Activated T-helper 1 cell treated with anti-CD3 and anti-CD28 coated beads, Interleukin-12 subunit alpha, Interleukin-12 subunit beta, Interleukin-2, Interleukin-4 antibody, amounts not matched to agents 30 ng/mL and 10 ng/mL and 1 ng/mL, durations not matched to agents 14 hours and 24 hours and 36 hours (primary cell): ENCODE results near the gene IQCH. TPM values are rescaled to one million over a fixed set of nuclear protein-coding genes. Genes with fewer than 3 reads are reported as not detected.

Source experiments
- DNase-seq: peaks from one replicate; pipeline ENCODE4 v3.0.0; 2021; ENCODE audit warnings: low spot score
- H3K27ac Mint-ChIP-seq: one replicate; pipeline ENCODE4 v1.8.0; 2021; ENCODE audit warnings: mild to moderate bottlenecking, mixed read lengths
- H3K27me3 Mint-ChIP-seq: one replicate; pipeline ENCODE4 v1.8.0; 2022; ENCODE audit warnings: mild to moderate bottlenecking, moderate library complexity, mixed read lengths; ENCODE audit not compliant: insufficient read depth
- H3K36me3 Mint-ChIP-seq: one replicate; pipeline ENCODE4 v1.8.0; 2021; ENCODE audit warnings: low read depth, mixed read lengths
- H3K4me1 Mint-ChIP-seq: one replicate; pipeline ENCODE4 v1.8.0; 2021; ENCODE audit warnings: low read depth, mixed read lengths
- H3K4me3 Mint-ChIP-seq: one replicate; pipeline ENCODE4 v1.8.0; 2021; ENCODE audit warnings: mild to moderate bottlenecking, moderate library complexity, mixed read lengths
- H3K9me3 Mint-ChIP-seq: one replicate; pipeline ENCODE4 v1.8.0; 2021; ENCODE audit warnings: mixed read lengths
- intact Hi-C: fragments of 100-400 bp; cut with micrococcal nuclease; formaldehyde crosslinking; loops from one replicate; pipeline ENCODE4 v1.15.1; 2024
- total RNA-seq: library from RNA; stranded (reverse); gene quantifications from 2 replicates; pipeline ENCODE4 v1.2.3, GENCODE V29; 2022

The IQCH gene
- total RNA-seq, 1 donor from 2014 or later = 1.2 TPM

DNA sequence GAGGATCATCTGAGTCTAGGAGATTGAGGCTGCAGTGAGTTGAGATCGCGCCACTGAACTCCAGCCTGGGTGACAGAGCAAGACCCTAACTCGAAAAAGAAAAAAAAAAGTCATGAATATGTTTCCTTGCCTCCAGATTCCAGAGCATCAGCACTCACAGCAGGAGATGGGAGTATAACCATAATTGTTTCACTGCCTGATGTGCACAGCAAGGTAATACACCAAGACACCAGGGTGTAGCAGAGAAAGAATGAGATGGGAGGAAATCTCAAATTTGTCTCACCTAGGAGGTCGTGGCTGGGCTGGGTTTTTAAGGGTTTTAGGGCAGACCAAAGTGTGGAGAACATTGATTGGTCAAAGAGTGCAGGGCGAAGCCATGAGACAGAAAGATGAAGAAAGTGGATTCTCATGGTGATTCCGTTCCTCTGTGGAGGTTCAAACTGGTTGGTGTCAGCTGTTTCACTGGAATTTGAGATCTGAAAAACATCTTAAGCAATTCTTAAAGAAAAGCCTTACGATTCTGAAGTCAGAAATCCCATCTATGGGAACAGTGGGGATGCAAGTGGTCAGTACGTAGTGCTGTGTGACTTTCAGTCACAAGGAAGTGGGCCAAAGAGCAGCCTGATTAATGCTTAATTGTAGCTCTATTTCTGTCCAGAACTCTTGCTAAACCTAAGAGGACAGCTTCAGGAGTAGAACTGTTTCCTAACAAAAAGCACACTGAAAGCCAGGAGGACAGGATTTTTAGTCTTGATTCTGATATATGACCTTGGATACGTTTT lies 258.5 kb downstream of the IQCH start:
- Mint-ChIP-seq H3K9me3 (no peaks in the 10 kb centered on the region), H3K27me3 (peaks cover 2% of the 10 kb centered on the region), H3K36me3 (peaks cover 2% of the 10 kb centered on the region), H3K27ac (no peak overlapping the region), H3K4me1 (peaks cover 5% of the 10 kb centered on the region), H3K4me3 (no peak overlapping the region)
- no peak for DNase-seq
- intact Hi-C loops = no loop called here

GRCh38 chr15:67515090-67515489 lies 260.5 kb downstream of the IQCH start:
- no peak for DNase-seq
- Mint-ChIP-seq H3K9me3 (no peaks in the 10 kb centered on the region), H3K27ac (peak overlapping the region; percentile 55), H3K27me3 (no peaks in the 10 kb centered on the region), H3K4me3 (no peak overlapping the region), H3K4me1 (peaks cover 5% of the 10 kb centered on the region), H3K36me3 (peaks cover 2% of the 10 kb centered on the region)
- intact Hi-C loops = no loop called here

DNA sequence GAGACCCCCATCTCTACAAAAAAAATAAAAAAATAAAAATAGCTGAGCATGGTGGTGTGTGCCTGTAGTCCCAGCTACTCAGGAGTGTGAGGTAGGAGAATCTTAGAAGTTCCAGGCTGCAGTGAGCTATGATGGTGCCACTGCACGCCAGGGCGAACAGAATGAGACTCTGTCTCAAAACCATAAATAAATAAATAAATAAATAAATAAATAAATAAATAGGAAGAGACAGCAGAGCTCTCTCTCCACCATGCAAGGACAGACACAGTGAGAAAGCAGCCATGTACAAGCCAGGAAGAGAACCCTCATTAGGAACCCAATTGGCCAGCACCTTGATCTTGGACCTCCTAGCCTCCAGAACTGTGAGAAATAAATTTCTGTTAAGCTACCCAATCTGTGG lies 261.0 kb downstream of the IQCH start:
- no peak for DNase-seq
- intact Hi-C loops = no loop called here
- H3K36me3 Mint-ChIP-seq = peaks cover 2% of the 10 kb centered on the region
- H3K27me3 Mint-ChIP-seq = no peaks in the 10 kb centered on the region
- H3K4me1 Mint-ChIP-seq = peaks cover 5% of the 10 kb centered on the region
- H3K9me3 Mint-ChIP-seq = no peaks in the 10 kb centered on the region
- H3K27ac Mint-ChIP-seq = no peak overlapping the region
- no peak overlapping the region for H3K4me3 Mint-ChIP-seq

- Mint-ChIP-seq H3K27me3 (no peaks in the 10 kb centered on the region), H3K9me3 (no peaks in the 10 kb centered on the region), H3K27ac (peak overlapping the region; percentile 81), H3K4me3 (peak overlapping the region; percentile 84), H3K4me1 (peaks cover 25% of the 10 kb centered on the region), H3K36me3 (peaks cover 5% of the 10 kb centered on the region)
- intact Hi-C loops = loop anchor here (1.0 to 10.0 kb wide), 7 partner anchors 21 to 534 kb away; partner anchors contain the start of genes AAGAB, IQCH, PIAS1 and RNU6-1
- no peak for DNase-seq
Observed at GRCh38 chr15:67520321-67521028, 265.9 kb downstream of the IQCH start.

GRCh38 chr15:67521029-67521782 lies 266.6 kb downstream of the IQCH start, which contains the start of gene C15orf61:
C15orf61 (plus strand) TSS chr15:67521131; CDS start chr15:67521249, 118 bp downstream.
- H3K4me1 Mint-ChIP-seq = peaks cover 25% of the 10 kb centered on the region
- peak; percentile 84 for DNase-seq
- H3K9me3 Mint-ChIP-seq = no peaks in the 10 kb centered on the region
- H3K27me3 Mint-ChIP-seq = no peaks in the 10 kb centered on the region
- intact Hi-C loops = loop anchor here (1.0 to 10.0 kb wide), 7 partner anchors 20 to 534 kb away; partner anchors contain the start of genes AAGAB, IQCH, PIAS1 and RNU6-1
- peaks cover 5% of the 10 kb centered on the region for H3K36me3 Mint-ChIP-seq
- peak within 1 kb of the TSS; percentile 98 for H3K27ac Mint-ChIP-seq
- peak within 1 kb of the TSS; percentile 95 for H3K4me3 Mint-ChIP-seq

DNA sequence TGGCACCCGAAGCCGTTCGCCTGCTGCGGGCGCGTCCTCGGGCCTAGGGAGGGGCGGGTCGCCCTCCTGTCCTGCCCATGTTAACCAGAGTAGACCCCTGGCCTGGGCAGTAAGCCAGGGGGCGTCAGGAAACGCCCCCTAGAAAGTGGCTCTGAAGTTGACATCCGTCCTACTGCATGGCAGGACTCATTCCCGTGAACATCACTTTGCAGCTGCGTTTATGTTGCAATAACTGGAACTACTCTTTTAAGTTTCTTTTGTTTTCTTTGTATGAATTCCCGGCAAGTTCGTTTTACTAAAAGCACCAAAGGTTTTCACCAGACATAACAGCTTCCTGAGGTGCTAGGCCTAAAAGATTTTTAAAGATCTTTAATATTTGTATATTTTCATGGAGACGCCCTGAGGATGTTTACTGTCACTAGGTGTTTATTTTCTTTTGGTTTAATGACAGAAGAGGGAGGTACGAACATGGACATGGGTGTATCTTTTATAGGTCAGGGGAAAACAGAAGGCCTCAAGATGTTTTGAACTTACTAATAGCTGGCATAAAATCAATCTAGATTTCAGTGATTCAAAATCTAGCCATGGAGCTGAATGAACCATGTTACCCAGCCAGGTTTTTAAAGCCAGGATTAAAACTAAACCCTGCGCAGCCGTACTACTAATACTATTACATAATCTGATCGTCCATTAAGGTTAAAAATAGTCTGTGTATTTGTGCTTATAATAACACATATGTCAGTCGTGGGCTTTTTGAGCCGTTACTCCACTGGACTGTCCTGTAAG lies 267.4 kb downstream of the IQCH start:
- DNase-seq = no peak
- Mint-ChIP-seq H3K4me1 (peaks cover 25% of the 10 kb centered on the region), H3K27ac (peak overlapping the region; percentile 98), H3K27me3 (no peaks in the 10 kb centered on the region), H3K9me3 (no peaks in the 10 kb centered on the region), H3K4me3 (peak overlapping the region; percentile 95), H3K36me3 (peaks cover 5% of the 10 kb centered on the region)
- intact Hi-C loops = loop anchor here (1.0 to 10.0 kb wide), 8 partner anchors 19 to 533 kb away; partner anchors contain the start of genes AAGAB, IQCH, PIAS1 and RNU6-1

- Mint-ChIP-seq H3K4me1 (peaks cover 25% of the 10 kb centered on the region), H3K9me3 (no peaks in the 10 kb centered on the region), H3K36me3 (peaks cover 5% of the 10 kb centered on the region), H3K27me3 (no peaks in the 10 kb centered on the region), H3K4me3 (no peak overlapping the region), H3K27ac (no peak overlapping the region)
- intact Hi-C loops = loop anchor here (2.0 to 10.0 kb wide), 6 partner anchors 66 to 531 kb away; partner anchors contain the start of genes AAGAB, IQCH and PIAS1
- no peak for DNase-seq
Observed at GRCh38 chr15:67523330-67523729, 268.7 kb downstream of the IQCH start.

DNA sequence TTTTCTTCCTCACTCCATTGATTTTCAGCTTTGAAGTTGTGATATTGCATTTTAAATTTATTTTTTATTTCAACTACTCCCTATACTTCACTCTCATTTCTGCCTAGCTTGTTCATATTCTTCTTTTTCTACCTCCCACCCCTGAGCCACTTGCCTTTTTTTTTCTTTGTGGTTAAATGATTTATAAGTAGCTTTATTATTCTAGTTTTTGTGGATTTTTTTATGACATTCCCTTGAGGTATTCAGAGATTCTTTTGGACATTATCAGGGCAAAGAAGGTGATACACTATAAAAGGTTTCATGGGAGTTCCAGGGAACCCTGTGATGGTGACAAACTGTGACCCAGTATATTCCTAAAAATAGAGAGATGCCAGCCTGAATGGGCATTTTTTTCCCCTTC lies 269.6 kb downstream of the IQCH start:
- Mint-ChIP-seq H3K4me1 (peaks cover 25% of the 10 kb centered on the region), H3K9me3 (no peaks in the 10 kb centered on the region), H3K4me3 (peak overlapping the region; percentile 45), H3K27ac (no peak overlapping the region), H3K27me3 (no peaks in the 10 kb centered on the region), H3K36me3 (peaks cover 5% of the 10 kb centered on the region)
- DNase-seq = no peak
- intact Hi-C loops = loop anchor here (5.0 to 10.0 kb wide), 5 partner anchors 67 to 531 kb away; partner anchors contain the start of genes AAGAB, IQCH and PIAS1

DNA sequence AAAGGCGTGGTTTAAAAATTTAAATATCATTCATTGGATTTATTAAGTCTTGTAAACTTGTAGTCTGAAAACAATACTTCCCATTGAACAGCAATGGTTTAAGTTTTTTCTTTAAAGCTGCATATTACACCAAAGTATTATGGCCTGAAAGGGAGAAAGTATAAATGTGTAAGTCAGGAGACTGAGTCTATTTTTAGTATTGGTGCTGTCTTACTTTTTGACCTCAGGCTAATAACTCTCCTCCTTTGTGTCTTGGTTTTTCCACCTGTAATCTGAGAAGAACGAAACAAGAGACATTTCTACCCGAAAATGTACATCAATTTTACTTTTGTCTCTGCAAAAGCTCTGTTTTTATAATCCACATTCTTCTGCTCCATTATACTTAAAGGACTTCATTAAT lies 273.9 kb downstream of the IQCH start:
- DNase-seq = no peak
- H3K4me3 Mint-ChIP-seq = no peak overlapping the region
- peaks cover 8% of the 10 kb centered on the region for H3K27me3 Mint-ChIP-seq
- H3K27ac Mint-ChIP-seq = no peak overlapping the region
- no peaks in the 10 kb centered on the region for H3K9me3 Mint-ChIP-seq
- intact Hi-C loops = loop anchor here (10.0 kb wide), 2 partner anchors 274 to 526 kb away; partner anchors contain the start of genes AAGAB, IQCH and PIAS1
- peaks cover 6% of the 10 kb centered on the region for H3K4me1 Mint-ChIP-seq
- H3K36me3 Mint-ChIP-seq = peaks cover 3% of the 10 kb centered on the region

DNA sequence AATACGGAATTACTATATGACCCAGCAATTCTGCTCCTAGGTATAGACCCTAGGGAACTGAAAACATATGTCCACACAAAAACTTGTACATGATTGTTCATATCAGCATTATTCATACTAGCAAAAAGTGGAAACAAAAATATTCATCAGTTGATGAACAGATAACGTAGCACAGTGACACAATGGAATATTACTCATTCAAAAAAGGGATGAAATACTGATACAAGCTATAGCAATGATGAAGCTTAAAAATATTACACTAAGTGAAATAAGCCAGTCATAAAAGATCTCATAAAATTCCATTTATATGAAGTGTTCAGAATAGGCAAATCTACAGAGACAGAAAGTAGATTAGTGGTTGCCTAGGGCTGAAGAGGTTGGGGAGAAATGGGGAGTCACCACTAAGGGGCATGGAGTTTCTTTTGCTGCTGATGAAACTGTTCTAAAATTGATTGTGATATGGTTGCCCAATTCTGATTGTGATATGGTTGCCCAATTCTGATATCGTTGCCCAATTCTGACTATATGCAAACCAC lies 276.9 kb downstream of the IQCH start:
- peaks cover 8% of the 10 kb centered on the region for H3K27me3 Mint-ChIP-seq
- DNase-seq = no peak

GRCh38 chr15:67533873-67534272 lies 279.3 kb downstream of the IQCH start:
- Mint-ChIP-seq H3K36me3 (no peaks in the 10 kb centered on the region), H3K4me1 (peaks cover 8% of the 10 kb centered on the region), H3K9me3 (no peaks in the 10 kb centered on the region), H3K27ac (no peak overlapping the region), H3K4me3 (no peak overlapping the region), H3K27me3 (peaks cover 8% of the 10 kb centered on the region)
- intact Hi-C loops = no loop called here
- DNase-seq = no peak

More for the DNA sequence above, 276.9 kb downstream of the IQCH start:
- Mint-ChIP-seq H3K36me3 (no peaks in the 10 kb centered on the region), H3K4me3 (no peak overlapping the region), H3K27ac (no peak overlapping the region), H3K9me3 (no peaks in the 10 kb centered on the region), H3K4me1 (peaks cover 5% of the 10 kb centered on the region)
- intact Hi-C loops = no loop called here
